PC-3 (cell line): Measurements from ENCODE around the gene OR5H2. TPM values are rescaled to one million over a fixed set of nuclear protein-coding genes. Genes with fewer than 3 reads are reported as not detected.

Experiments
- ATAC-seq: fragments of 200-7000 bp; cut with Tn5 transposase; 2 replicates; pipeline ENCODE4 v1.9.1; 2020; ENCODE audit warnings: mild to moderate bottlenecking, moderate library complexity
- BruUV-seq: library from RNA; stranded (reverse); fragments of 400-500 nt; replicated peaks from 2 replicates; lab custom pipeline; 2021; lab: Mats Ljungman, UMichigan
- CTCF ChIA-PET: fragments of 300-600 bp; sonication (Branson Sonifier 250); formaldehyde crosslinking; loops from one replicate; lab custom pipeline; 2022; ENCODE audit warnings: antibody characterized with exemption; lab: Charles Lee
- POLR2A ChIA-PET: fragments of 300-600 bp; sonication (Branson Sonifier 250); formaldehyde crosslinking; loops from one replicate; lab custom pipeline; 2022; ENCODE audit warnings: antibody characterized with exemption; ENCODE audit not compliant: unreplicated experiment; lab: Charles Lee
- DNase-seq: peaks from one replicate; pipeline ENCODE4 v3.0.0-alpha.2; 2015
- H2AFZ ChIP-seq: fragments of 300-600 bp; sonication (generic); 2 replicates; pipeline ENCODE4 v1.6.0; 2016; ENCODE audit warnings: antibody characterized with exemption, low read length
- H3F3A ChIP-seq: fragments of 300-600 bp; sonication (generic); one replicate; pipeline ENCODE4 v1.6.0; 2017; ENCODE audit warnings: antibody characterized with exemption, low read length, control low read depth, mild to moderate bottlenecking; ENCODE audit not compliant: unreplicated experiment
- H3K27ac ChIP-seq: fragments of 300-600 bp; sonication (generic); 2 replicates; pipeline ENCODE4 v1.5.1; 2016; ENCODE audit warnings: mild to moderate bottlenecking, low read length
- H3K27me3 ChIP-seq: fragments of 300-600 bp; sonication (generic); 2 replicates; pipeline ENCODE4 v1.6.1; 2016; ENCODE audit warnings: low read length, mixed read lengths
- H3K36me3 ChIP-seq: fragments of 300-600 bp; sonication (generic); 2 replicates; pipeline ENCODE4 v1.6.1; 2016; ENCODE audit warnings: low read depth, mixed run types, low read length, mixed read lengths
- H3K4me1 ChIP-seq: fragments of 300-600 bp; sonication (generic); 2 replicates; pipeline ENCODE4 v1.5.1; 2016; ENCODE audit warnings: low read length; ENCODE audit not compliant: insufficient read depth
- H3K4me2 ChIP-seq: fragments of 300-600 bp; sonication (generic); 2 replicates; pipeline ENCODE4 v1.6.0; 2016; ENCODE audit warnings: low read length
- H3K4me3 ChIP-seq: fragments of 300-600 bp; sonication (generic); 2 replicates; pipeline ENCODE4 v1.5.1; 2016; ENCODE audit warnings: mild to moderate bottlenecking, low read length, mixed read lengths
- H3K79me2 ChIP-seq: fragments of 300-600 bp; sonication (generic); 2 replicates; pipeline ENCODE4 v1.6.1; 2017; ENCODE audit warnings: low read length, mixed read lengths
- H3K9ac ChIP-seq: fragments of 300-600 bp; sonication (generic); 2 replicates; pipeline ENCODE4 v1.6.0; 2016; ENCODE audit warnings: mild to moderate bottlenecking, low read length
- H3K9me2 ChIP-seq: fragments of 300-600 bp; sonication (generic); replicated peaks from 2 replicates; pipeline ENCODE4 v1.6.1; 2016; ENCODE audit warnings: mixed run types, low read length, mixed read lengths
- H3K9me3 ChIP-seq: fragments of 300-600 bp; sonication (generic); 2 replicates; pipeline ENCODE4 v1.6.1; 2016; ENCODE audit warnings: low read length, mixed read lengths
- H4K20me1 ChIP-seq: fragments of 300-600 bp; sonication (generic); 2 replicates; pipeline ENCODE4 v1.6.1; 2016; ENCODE audit warnings: low read length, mixed read lengths
- EZH2 ChIP-seq: fragments of 300-600 bp; sonication (generic); IDR thresholded peaks from one replicate; pipeline ENCODE4 v1.6.1; 2017; ENCODE audit warnings: antibody characterized with exemption, mild to moderate bottlenecking, low read length; ENCODE audit not compliant: unreplicated experiment
- EZH2phosphoT487 ChIP-seq: fragments of 300-600 bp; sonication (generic); IDR thresholded peaks from 2 replicates; pipeline ENCODE4 v1.6.1; 2018; ENCODE audit warnings: mild to moderate bottlenecking, antibody characterized with exemption, low read length, borderline replicate concordance
- intact Hi-C: fragments of 100-400 bp; cut with micrococcal nuclease; formaldehyde crosslinking; loops from 2 replicates; pipeline ENCODE4 v1.9.0; 2023
- total RNA-seq: library from RNA; depleted of rRNA; stranded (reverse); fragments of >200 nt; gene quantifications from 2 replicates; pipeline ENCODE4 v1.2.3, GENCODE V29; 2014
- TF ChIP-seq, protein P1 (sequence below): fragments of 300-600 bp; sonication (generic); conservative IDR thresholded peaks from 2 replicates; pipeline ENCODE4 v1.5.1; 2017; ENCODE audit warnings: antibody characterized with exemption, low read depth, mild to moderate bottlenecking, low read length

The OR5H2 gene
- total RNA-seq, 1 experiment from 2014 or later, result not detected

GRCh38 chr3:98269846-98270245 lies 12.5 kb upstream of the OR5H2 start:
- H3K27me3 ChIP-seq, result no peaks in the 10 kb centered on the region
- H3K36me3 ChIP-seq, result no peaks in the 10 kb centered on the region
- BruUV-seq, result no TSS peak
- peaks cover 7% of the 10 kb centered on the region; the same call in 1 of the 2 replicates for H3K9me3 ChIP-seq
- H3K79me2 ChIP-seq, result no peaks in the 10 kb centered on the region
- DNase-seq, result no peak
- no peak overlapping the region for H2AFZ ChIP-seq
- no peak overlapping the region for H3K4me2 ChIP-seq
- no peak overlapping the region for H3K4me3 ChIP-seq
- intact Hi-C loops, result no loop called here
- TF ChIP-seq, protein P1, sequence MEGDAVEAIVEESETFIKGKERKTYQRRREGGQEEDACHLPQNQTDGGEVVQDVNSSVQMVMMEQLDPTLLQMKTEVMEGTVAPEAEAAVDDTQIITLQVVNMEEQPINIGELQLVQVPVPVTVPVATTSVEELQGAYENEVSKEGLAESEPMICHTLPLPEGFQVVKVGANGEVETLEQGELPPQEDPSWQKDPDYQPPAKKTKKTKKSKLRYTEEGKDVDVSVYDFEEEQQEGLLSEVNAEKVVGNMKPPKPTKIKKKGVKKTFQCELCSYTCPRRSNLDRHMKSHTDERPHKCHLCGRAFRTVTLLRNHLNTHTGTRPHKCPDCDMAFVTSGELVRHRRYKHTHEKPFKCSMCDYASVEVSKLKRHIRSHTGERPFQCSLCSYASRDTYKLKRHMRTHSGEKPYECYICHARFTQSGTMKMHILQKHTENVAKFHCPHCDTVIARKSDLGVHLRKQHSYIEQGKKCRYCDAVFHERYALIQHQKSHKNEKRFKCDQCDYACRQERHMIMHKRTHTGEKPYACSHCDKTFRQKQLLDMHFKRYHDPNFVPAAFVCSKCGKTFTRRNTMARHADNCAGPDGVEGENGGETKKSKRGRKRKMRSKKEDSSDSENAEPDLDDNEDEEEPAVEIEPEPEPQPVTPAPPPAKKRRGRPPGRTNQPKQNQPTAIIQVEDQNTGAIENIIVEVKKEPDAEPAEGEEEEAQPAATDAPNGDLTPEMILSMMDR, result no peak
- no peak for TF ChIP-seq EZH2phosphoT487
- no peak for TF ChIP-seq EZH2
- H3K4me1 ChIP-seq, result no peaks in the 10 kb centered on the region
- POLR2A ChIA-PET, result no interaction called here
- no peaks in the 10 kb centered on the region for H3F3A ChIP-seq
- H3K27ac ChIP-seq, result no peak overlapping the region
- H4K20me1 ChIP-seq, result no peaks in the 10 kb centered on the region
- CTCF ChIA-PET, result no interaction called here
- no peak for ATAC-seq
- H3K9me2 ChIP-seq, result no peaks in the 10 kb centered on the region
- H3K9ac ChIP-seq, result no peak overlapping the region

- peaks cover 7% of the 10 kb centered on the region; the same call in 1 of the 2 replicates for H3K9me3 ChIP-seq
- POLR2A ChIA-PET, result no interaction called here
- H3K27me3 ChIP-seq, result peaks cover 4% of the 10 kb centered on the region; the same call in 1 of the 2 replicates
- H3K36me3 ChIP-seq, result no peaks in the 10 kb centered on the region
- CTCF ChIA-PET, result no interaction called here
- no peaks in the 10 kb centered on the region for H3K4me1 ChIP-seq
- ATAC-seq, result no peak
- H2AFZ ChIP-seq, result no peak overlapping the region
- no peaks in the 10 kb centered on the region for H3K79me2 ChIP-seq
- intact Hi-C loops, result no loop called here
- H4K20me1 ChIP-seq, result no peaks in the 10 kb centered on the region
- no TSS peak for BruUV-seq
- no peak overlapping the region for H3K27ac ChIP-seq
- H3K4me2 ChIP-seq, result no peak overlapping the region
- H3K9me2 ChIP-seq, result no peaks in the 10 kb centered on the region
- H3F3A ChIP-seq, result no peaks in the 10 kb centered on the region
- DNase-seq, result no peak
- no peak overlapping the region for H3K4me3 ChIP-seq
- TF ChIP-seq EZH2, result no peak
- TF ChIP-seq, protein P1, result no peak
- TF ChIP-seq EZH2phosphoT487, result no peak
- H3K9ac ChIP-seq, result no peak overlapping the region
Measured at GRCh38 chr3:98272126-98272525, 10.2 kb upstream of the OR5H2 start.

- BruUV-seq, result no TSS peak
- Histone ChIP-seq H3K36me3 (no peaks in the 10 kb centered on the region), H3F3A (no peaks in the 10 kb centered on the region), H3K4me2 (no peak overlapping the region), H3K27me3 (peaks cover 16% of the 10 kb centered on the region), H3K4me3 (no peak overlapping the region), H3K9me2 (no peaks in the 10 kb centered on the region), H4K20me1 (no peaks in the 10 kb centered on the region), H3K9me3 (peaks cover 6% of the 10 kb centered on the region; the same call in 1 of the 2 replicates), H3K4me1 (no peaks in the 10 kb centered on the region), H3K9ac (no peak overlapping the region), H3K27ac (no peak overlapping the region), H2AFZ (no peak overlapping the region), H3K79me2 (no peaks in the 10 kb centered on the region)
- DNase-seq (no peak), ATAC-seq (no peak)
- ChIA-PET POLR2A (no interaction called here), CTCF (no interaction called here)
- TF ChIP-seq EZH2, result no peak
- TF ChIP-seq, protein P1, result no peak
- TF ChIP-seq EZH2phosphoT487, result no peak
- intact Hi-C loops, result no loop called here
Measured at GRCh38 chr3:98274914-98275313, 7.4 kb upstream of the OR5H2 start.
